HG03521 (cell line): ENCODE data around the gene CMTM5.
"Not testable (repeated sequence)": the region's sequence is repeated elsewhere in the genome, so short reads cannot be mapped to it uniquely, and the experiment has no call there.

Experiments
- ATAC-seq: cut with Tn5 transposase; IDR thresholded peaks from one replicate; pipeline ENCODE4 v1.9.1; 2021; ENCODE audit warnings: mild to moderate bottlenecking, moderate library complexity; ENCODE audit not compliant: unreplicated experiment

Gene CMTM5

DNA sequence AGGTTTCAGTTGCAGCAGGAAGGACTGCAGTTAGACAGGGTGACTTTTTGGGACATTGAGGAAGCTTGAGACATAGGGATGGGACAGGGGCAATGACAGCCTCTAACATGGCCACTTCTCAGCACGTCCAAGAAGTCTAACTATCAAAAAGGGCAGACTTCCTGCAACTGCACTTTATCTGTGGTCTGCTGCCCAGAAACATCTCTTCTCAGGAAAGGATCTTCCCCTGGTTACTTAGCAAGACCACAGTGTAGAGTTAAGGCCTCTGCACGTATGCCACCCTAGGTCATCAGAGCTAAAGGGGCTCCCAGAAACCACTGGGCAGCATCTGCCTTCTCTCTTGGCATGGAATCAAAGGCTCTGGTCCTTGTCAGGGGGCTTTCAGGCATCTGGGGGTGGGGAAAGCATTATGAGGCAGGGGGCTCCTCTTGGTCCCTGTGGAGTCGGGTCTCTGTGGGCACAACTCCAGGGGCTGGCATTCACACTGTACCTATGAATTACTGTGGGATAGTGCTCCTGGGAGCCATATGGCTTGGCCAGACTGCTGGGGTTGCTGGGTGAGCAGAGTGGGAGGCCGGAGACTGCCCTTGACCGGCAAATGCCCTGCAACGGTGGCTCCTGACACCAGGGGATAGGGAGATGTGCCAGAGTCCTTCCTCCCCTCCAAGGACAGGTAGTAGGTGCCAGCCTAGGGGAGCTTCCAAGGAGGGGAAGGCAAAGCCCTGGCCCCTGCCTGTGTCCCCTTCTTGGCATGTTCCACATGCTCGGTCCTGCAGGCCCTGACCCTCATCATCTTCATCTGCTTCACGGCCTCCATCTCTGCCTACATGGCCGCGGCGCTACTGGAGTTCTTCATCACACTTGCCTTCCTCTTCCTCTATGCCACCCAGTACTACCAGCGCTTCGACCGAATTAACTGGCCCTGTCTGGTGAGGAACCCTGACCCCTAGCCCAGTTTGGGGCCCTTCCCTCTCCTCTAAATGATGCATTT lies 1.0 kb downstream of the CMTM5 start:
- ATAC-seq: no peak

- ATAC-seq: no peak
Observed at GRCh38 chr14:23378612-23379220, 1.9 kb downstream of the CMTM5 start.

DNA sequence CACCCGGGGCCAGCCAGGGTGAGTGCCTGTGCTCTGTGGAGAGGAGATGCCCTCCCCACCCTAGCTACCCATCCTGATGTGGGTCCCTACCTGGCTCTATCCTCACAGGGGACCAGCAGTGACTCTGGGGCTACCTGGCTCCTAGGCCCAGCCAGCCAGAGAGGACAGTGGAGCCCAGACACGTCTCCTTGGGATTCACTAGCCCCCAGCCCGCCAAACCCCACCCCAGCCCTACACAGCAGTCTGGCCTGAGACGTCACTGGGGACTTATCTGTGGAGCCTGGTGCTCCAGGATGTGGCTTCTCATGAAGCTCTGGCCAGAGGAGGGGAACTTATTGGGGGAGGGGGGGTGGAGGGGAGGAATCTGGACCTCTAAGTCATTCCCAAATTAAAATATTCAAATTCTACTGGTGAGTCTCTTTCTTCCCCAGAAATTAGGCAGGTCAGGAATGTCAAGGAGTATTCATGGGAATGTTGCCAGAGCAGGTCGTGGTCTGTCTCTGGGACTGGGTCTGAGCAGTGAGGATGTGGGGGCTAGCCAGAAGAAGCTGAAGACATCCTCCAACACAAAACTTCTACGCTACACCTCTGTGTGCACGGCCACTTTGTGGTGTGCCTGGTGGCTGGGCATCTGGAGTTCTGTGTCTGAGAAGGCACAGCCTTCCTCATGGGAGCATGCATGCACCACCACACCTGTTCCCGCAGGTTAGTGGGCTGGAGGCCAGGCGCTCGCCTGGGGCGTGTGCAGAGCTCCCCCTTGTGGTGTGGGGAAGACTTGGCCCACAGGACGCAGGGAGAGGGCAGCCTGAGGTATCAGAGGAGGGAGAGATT lies 2.7 kb downstream of the CMTM5 start:
- ATAC-seq: no peak

GRCh38 chr14:23380197-23380914 lies 3.5 kb downstream of the CMTM5 start:
- no peak for ATAC-seq

DNA sequence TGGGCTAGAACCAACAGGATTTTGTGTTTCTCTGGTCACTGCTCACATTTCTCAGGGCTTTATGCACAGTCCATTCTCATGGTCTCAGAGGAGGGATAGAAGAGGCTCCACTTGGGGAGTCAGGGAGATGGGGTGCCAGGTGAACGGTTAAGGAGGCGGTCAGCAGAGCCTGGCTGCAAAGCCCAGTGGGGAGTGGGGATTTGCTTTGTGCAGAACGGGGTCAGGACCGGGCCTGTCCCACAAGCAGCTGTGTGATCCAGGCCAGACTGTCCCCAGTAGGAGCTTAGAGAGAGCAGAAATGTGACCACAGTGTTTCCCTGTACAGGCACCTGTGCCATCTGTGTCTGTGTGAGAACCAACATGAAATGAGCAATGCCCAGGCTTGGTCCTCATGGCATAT lies 4.1 kb downstream of the CMTM5 start:
- ATAC-seq: no peak

- ATAC-seq: no peak
Observed at GRCh38 chr14:23381871-23382270, 5.0 kb downstream of the CMTM5 start.

DNA sequence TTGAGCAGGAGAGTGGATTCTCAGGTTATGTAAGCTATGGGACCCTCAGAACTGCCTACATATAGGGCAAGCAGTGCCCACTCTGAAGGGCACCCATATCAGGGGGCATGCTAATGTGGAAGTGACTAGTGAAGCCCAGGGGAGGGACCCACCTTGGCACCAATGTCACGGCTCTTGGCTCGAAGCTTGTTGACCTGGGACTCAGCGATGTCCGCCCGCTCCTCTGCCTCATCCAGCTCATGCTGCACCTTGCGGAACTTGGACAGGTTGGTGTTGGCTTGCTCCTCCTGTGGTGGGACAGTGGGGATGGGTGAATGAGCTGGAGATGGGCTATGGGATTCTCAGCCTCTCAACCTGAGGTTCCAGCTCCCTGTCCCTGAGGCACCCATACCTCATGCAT lies 5.4 kb downstream of the CMTM5 start:
- no peak for ATAC-seq

GRCh38 chr14:23382731-23383440 lies 6.0 kb downstream of the CMTM5 start:
- ATAC-seq: no peak

- no peak for ATAC-seq
Observed at GRCh38 chr14:23384364-23385080, 7.7 kb downstream of the CMTM5 start.

GRCh38 chr14:23385244-23385641 lies 8.4 kb downstream of the CMTM5 start:
- ATAC-seq: no peak

- ATAC-seq: no peak
Observed at GRCh38 chr14:23385642-23386265, 8.9 kb downstream of the CMTM5 start.

- not testable (repeated sequence) for ATAC-seq
Observed at GRCh38 chr14:23386266-23386657, 9.4 kb downstream of the CMTM5 start.

GRCh38 chr14:23386999-23387398 lies 10.2 kb downstream of the CMTM5 start:
- no peak for ATAC-seq

DNA sequence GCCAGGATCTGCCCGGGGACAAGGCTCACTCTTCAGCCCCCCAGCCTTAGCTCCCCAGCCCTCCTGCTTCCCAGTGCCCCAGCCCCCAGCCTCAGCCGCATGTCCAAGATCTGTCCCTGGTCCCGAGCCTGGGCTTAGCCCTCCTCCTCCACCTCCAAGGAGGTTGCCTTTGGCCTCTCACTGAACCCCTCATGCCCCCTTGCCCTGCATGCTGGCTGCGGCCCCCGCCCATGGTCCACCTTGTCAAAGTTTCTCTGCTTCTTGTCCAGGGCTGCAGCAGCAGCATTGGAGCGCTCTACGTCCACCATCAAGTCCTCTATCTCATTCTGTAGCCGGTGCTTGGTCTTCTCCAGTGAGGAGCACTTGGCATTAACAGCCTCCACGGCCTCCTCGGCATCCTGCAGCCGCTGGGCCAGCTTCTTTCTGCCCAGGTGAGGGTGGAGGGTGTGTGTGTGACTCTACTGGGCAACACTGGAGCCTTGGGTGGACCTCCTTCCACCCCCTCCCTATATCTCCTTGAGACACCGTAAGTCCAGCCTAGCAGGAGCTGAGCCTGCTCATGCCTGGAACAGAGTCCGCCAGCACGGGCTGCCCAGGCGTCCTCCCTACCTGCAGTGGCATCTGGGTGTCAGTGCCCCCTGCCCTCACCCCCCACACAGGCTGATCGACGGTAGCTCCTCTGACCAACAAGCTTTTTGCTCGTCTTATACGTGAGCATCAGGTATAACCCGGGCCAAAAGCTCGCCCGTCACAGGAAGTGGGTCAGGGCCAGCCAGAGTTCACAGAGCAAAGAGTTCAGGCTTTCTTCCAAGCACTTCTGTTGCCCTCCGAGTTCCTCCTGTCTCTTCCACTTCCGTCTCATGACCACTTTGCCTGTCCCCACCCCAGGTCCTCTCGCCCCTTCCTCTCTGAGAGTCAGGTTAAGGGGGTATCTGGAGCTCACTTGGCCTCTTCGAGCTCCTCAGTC lies 11.4 kb downstream of the CMTM5 start:
- ATAC-seq: no peak

- no peak for ATAC-seq
Observed at GRCh38 chr14:23388996-23389395, 12.2 kb downstream of the CMTM5 start.

- no peak for ATAC-seq
Observed at GRCh38 chr14:23389396-23389795, 12.6 kb downstream of the CMTM5 start.

DNA sequence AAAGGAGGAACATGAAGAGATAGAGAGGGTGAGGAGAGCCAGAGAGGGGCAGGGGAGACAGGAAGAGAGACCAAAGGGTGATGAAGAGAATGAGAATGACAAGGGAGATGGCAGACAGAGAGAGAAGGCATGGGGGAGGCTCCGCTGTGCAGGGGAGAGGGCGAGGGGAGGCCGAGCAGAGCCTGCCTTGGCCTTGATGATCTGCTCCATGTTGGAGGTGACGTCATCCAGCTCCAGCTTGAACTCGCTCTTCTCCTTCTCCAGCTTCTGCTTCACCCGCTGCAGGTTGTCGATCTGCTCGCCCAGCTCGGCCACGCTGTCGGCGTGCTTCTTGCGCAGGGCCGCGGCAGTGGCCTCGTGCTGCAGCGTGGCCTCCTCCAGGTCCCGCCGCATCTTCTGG lies 13.0 kb downstream of the CMTM5 start:
- ATAC-seq: not testable (repeated sequence)

GRCh38 chr14:23392613-23393012 lies 15.8 kb downstream of the CMTM5 start:
- no peak for ATAC-seq
